Osteoblast (primary cell): Measurements from ENCODE around the gene SLC2A4RG. TPM values are rescaled to one million over a fixed set of nuclear protein-coding genes. Genes with fewer than 3 reads are reported as not detected.

ENCODE experiments used
- DNase-seq: peaks from one replicate; pipeline ENCODE4 v3.0.0; 2011; ENCODE audit warnings: low spot score, mixed read lengths; ENCODE audit not compliant: insufficient read length; ENCODE audit errors: missing footprints
- H2AFZ ChIP-seq: 2 replicates; pipeline ENCODE4 v1.6.0; 2011; ENCODE audit warnings: mild to moderate bottlenecking, low read length
- H3K27ac ChIP-seq: 2 replicates; pipeline ENCODE4 v1.5.1; 2011; ENCODE audit warnings: mild to moderate bottlenecking, low read depth, low read length, moderate library complexity
- H3K27me3 ChIP-seq: 2 replicates; pipeline ENCODE4 v1.6.0; 2012; ENCODE audit warnings: mild to moderate bottlenecking, control low read depth, inconsistent platforms, low read length, moderate library complexity; ENCODE audit not compliant: insufficient read depth
- H3K36me3 ChIP-seq: 2 replicates; pipeline ENCODE4 v1.5.1; 2011; ENCODE audit warnings: mild to moderate bottlenecking, low read length, control low read depth, moderate library complexity; ENCODE audit not compliant: insufficient read depth
- H3K4me1 ChIP-seq: 2 replicates; pipeline ENCODE4 v1.5.1; 2011; ENCODE audit warnings: mild to moderate bottlenecking, low read length, control low read depth, moderate library complexity; ENCODE audit not compliant: insufficient read depth
- H3K4me2 ChIP-seq: 2 replicates; pipeline ENCODE4 v1.6.0; 2011; ENCODE audit warnings: mild to moderate bottlenecking, low read length; ENCODE audit not compliant: insufficient read depth
- H3K4me3 ChIP-seq: fragments of 200-600 bp; sonication (generic); 3 replicates; pipeline ENCODE4 v1.5.1; 2012; ENCODE audit warnings: mild to moderate bottlenecking, low read length, inconsistent platforms; ENCODE audit not compliant: insufficient read depth
- H3K79me2 ChIP-seq: 2 replicates; pipeline ENCODE4 v1.6.0; 2012; ENCODE audit warnings: mild to moderate bottlenecking, low read length, control low read depth, inconsistent platforms; ENCODE audit not compliant: insufficient read depth
- H3K9me3 ChIP-seq: 2 replicates; pipeline ENCODE4 v1.5.1; 2011; ENCODE audit warnings: low read depth, low read length, control low read depth
- H4K20me1 ChIP-seq: 2 replicates; pipeline ENCODE4 v1.6.0; 2012; ENCODE audit warnings: mild to moderate bottlenecking, low read length, control low read depth; ENCODE audit not compliant: insufficient read depth
- total RNA-seq: library from RNA; depleted of rRNA; stranded (reverse); fragments of >200 nt; gene quantifications from 2 replicates; pipeline ENCODE4 v1.2.3, GENCODE V29; 2012
- TF ChIP-seq, protein P1 (sequence below): IDR thresholded peaks from 2 replicates; pipeline ENCODE4 v1.5.1; 2011; ENCODE audit warnings: mild to moderate bottlenecking, low read depth, low read length, moderate library complexity; ENCODE audit errors: extremely low read depth

SLC2A4RG gene
- total RNA-seq, 1 donor, result 27.5 TPM

DNA sequence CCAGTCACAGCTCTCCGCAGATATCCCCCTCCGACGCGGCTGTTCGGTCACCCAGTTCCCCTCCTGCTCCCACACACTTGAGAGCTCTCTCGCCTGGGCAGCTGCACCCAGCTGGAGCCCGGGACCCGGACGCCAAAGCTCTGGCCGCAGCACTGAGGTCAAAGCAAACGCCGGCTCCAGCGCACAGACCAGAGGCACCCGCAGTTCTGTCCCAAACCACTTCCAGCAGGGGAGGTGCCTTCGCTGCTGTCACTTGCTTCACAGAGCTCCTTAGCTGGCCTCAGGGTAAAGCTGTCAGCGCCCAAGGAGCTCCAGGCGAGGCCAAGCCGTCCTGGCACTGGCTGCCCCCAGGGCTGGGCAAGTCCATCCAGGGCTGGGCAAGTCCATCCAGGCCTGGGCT lies 27.9 kb downstream of the SLC2A4RG start:
- DNase-seq, result peak; percentile 57
- no peak overlapping the region for H2AFZ ChIP-seq
- H3K27ac ChIP-seq, result no peak overlapping the region
- H3K27me3 ChIP-seq, result peaks cover 4% of the 10 kb centered on the region
- H3K36me3 ChIP-seq, result no peaks in the 10 kb centered on the region
- no peaks in the 10 kb centered on the region for H3K9me3 ChIP-seq
- TF ChIP-seq, protein P1, sequence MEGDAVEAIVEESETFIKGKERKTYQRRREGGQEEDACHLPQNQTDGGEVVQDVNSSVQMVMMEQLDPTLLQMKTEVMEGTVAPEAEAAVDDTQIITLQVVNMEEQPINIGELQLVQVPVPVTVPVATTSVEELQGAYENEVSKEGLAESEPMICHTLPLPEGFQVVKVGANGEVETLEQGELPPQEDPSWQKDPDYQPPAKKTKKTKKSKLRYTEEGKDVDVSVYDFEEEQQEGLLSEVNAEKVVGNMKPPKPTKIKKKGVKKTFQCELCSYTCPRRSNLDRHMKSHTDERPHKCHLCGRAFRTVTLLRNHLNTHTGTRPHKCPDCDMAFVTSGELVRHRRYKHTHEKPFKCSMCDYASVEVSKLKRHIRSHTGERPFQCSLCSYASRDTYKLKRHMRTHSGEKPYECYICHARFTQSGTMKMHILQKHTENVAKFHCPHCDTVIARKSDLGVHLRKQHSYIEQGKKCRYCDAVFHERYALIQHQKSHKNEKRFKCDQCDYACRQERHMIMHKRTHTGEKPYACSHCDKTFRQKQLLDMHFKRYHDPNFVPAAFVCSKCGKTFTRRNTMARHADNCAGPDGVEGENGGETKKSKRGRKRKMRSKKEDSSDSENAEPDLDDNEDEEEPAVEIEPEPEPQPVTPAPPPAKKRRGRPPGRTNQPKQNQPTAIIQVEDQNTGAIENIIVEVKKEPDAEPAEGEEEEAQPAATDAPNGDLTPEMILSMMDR, result no peak
- no peak overlapping the region for H3K4me3 ChIP-seq
- no peaks in the 10 kb centered on the region for H4K20me1 ChIP-seq
- no peaks in the 10 kb centered on the region for H3K79me2 ChIP-seq
- H3K4me2 ChIP-seq, result no peak overlapping the region
- H3K4me1 ChIP-seq, result no peaks in the 10 kb centered on the region

DNA sequence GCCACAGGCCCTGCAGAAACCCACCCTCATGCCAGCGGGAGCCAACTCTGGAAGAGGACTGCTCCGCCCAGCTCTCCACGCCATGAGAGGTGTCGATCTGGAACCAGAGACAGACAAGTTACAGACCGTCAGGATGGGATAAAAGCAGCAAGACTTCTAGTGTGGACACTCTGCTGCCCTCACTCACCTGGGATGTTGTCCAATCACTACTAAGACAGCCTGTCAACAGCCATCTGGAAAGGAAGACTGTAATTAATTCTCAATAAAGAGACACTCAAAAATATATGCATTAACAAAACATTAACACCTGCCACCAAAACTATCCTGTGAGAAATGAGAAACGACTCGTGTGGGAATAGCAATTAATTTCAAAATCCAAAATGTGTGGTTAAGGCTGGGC lies 28.3 kb downstream of the SLC2A4RG start:
- Histone ChIP-seq H3K36me3 (no peaks in the 10 kb centered on the region), H2AFZ (no peak overlapping the region), H3K4me1 (no peaks in the 10 kb centered on the region), H3K27ac (no peak overlapping the region), H3K4me3 (no peak overlapping the region), H4K20me1 (no peaks in the 10 kb centered on the region), H3K27me3 (peaks cover 4% of the 10 kb centered on the region), H3K4me2 (no peak overlapping the region), H3K9me3 (no peaks in the 10 kb centered on the region), H3K79me2 (no peaks in the 10 kb centered on the region)
- TF ChIP-seq, protein P1, result no peak
- peak; percentile 84 for DNase-seq

DNA sequence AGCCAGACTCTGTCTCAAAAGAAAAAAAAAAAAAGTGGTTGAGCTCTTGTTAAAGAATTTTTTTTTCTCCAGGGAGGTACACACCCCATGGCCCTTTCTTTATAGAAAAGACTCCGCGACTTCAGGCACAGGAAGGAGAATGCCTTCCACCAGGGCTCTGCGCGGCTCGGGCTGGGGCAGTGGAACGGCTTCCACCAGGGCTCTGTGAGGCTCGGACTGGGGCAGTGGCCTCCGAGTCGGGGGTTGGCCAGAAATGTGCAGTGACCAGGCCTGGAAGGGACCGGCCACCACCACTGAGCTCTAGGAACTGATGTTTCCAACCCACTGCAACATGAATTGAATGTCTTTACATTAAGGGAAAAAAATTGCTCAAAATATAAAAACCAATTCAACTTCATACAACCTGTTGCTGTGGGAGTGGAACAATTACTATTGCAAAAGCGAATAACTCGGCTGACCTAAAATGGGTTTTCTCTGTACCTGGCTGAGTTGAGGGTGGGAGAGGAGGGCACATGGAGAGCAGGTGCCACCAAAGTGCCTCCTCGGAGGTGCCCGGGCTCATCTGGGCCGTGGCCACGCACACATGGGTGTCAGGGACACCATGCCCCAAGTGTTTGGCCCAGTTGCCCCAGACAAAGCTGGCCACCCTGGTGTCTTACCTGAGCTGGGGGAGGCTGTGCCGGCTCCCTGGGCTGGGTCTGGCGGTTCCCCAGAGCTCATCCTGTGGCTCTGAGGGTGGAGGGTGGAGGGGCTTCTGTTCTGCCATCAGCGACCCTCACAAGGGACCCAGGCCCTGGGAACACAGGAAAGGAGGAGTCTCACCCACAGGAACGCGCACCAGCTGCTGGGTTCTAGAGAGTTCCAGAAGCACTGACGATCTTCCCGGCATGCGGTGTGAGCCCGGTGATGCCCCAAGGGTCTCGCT lies 29.3 kb downstream of the SLC2A4RG start:
- Histone ChIP-seq H3K4me3 (no peak overlapping the region), H4K20me1 (no peaks in the 10 kb centered on the region), H2AFZ (no peak overlapping the region), H3K4me1 (no peaks in the 10 kb centered on the region), H3K27me3 (peaks cover 4% of the 10 kb centered on the region), H3K27ac (no peak overlapping the region), H3K4me2 (no peak overlapping the region), H3K36me3 (no peaks in the 10 kb centered on the region), H3K9me3 (no peaks in the 10 kb centered on the region), H3K79me2 (no peaks in the 10 kb centered on the region)
- TF ChIP-seq, protein P1, result no peak
- DNase-seq, result peak; percentile 91

DNA sequence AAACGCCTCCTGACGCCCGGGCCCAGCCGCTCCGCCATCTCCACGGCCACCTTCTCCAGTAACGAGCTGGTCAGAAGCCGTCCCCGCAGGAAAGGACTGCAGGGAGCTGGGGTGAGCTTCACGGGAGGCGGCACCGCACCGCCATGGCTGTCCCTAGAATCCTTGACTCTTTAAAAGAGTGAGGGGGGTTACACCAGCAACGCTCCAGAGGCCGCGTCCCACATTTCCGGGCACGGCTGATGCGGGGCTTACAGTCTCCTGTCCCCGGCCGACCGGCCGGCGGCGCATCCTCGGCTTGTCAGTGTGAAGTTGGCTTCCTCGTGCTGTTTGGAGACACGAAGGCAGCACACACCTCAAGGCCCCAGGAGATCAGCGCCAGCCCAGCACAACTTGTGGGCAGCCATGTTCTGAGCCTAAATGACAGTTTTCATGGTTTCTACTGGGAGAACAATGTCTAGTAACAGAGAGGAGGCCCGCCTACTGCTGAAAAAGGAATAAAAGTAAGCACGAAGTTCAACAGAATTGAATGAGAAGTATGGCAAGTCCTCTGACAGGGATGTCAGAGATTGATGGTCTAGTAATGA lies 30.4 kb downstream of the SLC2A4RG start:
- Histone ChIP-seq H3K27ac (no peak overlapping the region), H4K20me1 (no peaks in the 10 kb centered on the region), H3K4me2 (no peak overlapping the region), H3K36me3 (no peaks in the 10 kb centered on the region), H3K4me3 (no peak overlapping the region), H2AFZ (no peak overlapping the region), H3K9me3 (no peaks in the 10 kb centered on the region), H3K27me3 (peaks cover 4% of the 10 kb centered on the region), H3K79me2 (no peaks in the 10 kb centered on the region), H3K4me1 (no peaks in the 10 kb centered on the region)
- peak; percentile 71 for DNase-seq
- TF ChIP-seq, protein P1, result no peak
